ENCODE results near the gene TMEFF1. TPM values are rescaled to one million over a fixed set of nuclear protein-coding genes. Genes with fewer than 3 reads are reported as not detected.

Gene TMEFF1
- total RNA-seq, 1 experiment from 2014 or later, result 65.5 TPM

DNA sequence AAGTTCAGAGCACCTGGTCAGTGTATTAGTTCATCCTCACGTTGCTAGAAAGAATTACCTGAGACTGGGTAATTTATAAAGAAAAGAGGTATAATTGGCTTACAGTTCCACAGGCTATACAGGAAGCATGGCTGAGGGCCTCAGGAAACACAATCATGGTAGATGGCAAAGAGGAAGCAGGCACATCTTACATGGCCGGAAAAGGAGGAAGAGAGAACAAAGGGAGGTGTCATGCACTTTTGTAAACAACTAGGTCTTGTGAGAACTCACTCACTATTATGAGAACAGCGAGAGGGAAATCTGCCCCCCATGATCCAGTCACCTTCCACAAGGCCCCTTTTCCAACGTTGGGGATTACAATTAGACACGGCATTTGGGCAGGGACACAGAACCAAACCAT is 76.1 kb downstream of the TMEFF1 start:
- Mint-ChIP-seq H3K27ac (no peak overlapping the region; a peak in 1 of 7 replicates), H3K27me3 (ENCODE audit: low read depth) (peaks cover 2% of the 10 kb centered on the region; the same call in 1 of the 2 replicates), H3K9me3 (peaks cover 12 to 19% of the 10 kb centered on the region in 2 experiments), H3K36me3 (ENCODE audit: insufficient read depth in 1 of 3, low read depth in 3 of 3) (peaks cover 48 to 63% (median 54%) of the 10 kb centered on the region in 3 experiments), H3K4me3 (no peak overlapping the region), H3K4me1 (0 out of 4 replicates have a peak, but pooled peaks cover 0 to 2% of the 10 kb centered on the region in 2 experiments)
- Histone ChIP-seq H3K14ac (ENCODE audit: insufficient read depth, low read length) (no peak overlapping the region), H2BK12ac (ENCODE audit: insufficient read length, low read depth, low read length) (no peak overlapping the region), H2BK20ac (ENCODE audit: low read depth, low read length, poor library complexity, severe bottlenecking) (no peak overlapping the region), H3K4me2 (ENCODE audit: insufficient read depth, insufficient read length, low read length) (no peak overlapping the region), H3K27ac (ENCODE audit: insufficient read length, low read depth, low read length) (no peak overlapping the region), H2AFZ (ENCODE audit: low read length) (no peak overlapping the region), H3K79me1 (ENCODE audit: insufficient read depth, low read depth, low read length, poor library complexity, severe bottlenecking) (no peaks in the 10 kb centered on the region), H3K18ac (ENCODE audit: insufficient read length, low read depth, low read length) (no peak overlapping the region), H2BK120ac (ENCODE audit: low read depth, low read length, poor library complexity, severe bottlenecking) (no peak overlapping the region), H2AK5ac (ENCODE audit: insufficient read length, low read length) (no peak overlapping the region), H2BK5ac (ENCODE audit: insufficient read length, low read length) (no peak overlapping the region), H4K91ac (ENCODE audit: insufficient read length, low read depth, low read length) (no peak overlapping the region), H4K8ac (replicated peaks; ENCODE audit: insufficient read length, low read depth, low read length) (no peak overlapping the region), H3K79me2 (ENCODE audit: insufficient read depth, low read length) (no peaks in the 10 kb centered on the region), H4K5ac (ENCODE audit: insufficient read length, low read depth, low read length) (no peak overlapping the region), H3K23me2 (ENCODE audit: insufficient read length, low read depth, low read length, poor library complexity, severe bottlenecking) (no peaks in the 10 kb centered on the region), H3T11ph (ENCODE audit: low read length) (no peak overlapping the region), H4K20me1 (ENCODE audit: control insufficient read depth, insufficient read depth, insufficient read length) (no peaks in the 10 kb centered on the region), H3K4ac (ENCODE audit: low read depth, low read length) (no peak overlapping the region), H3K23ac (ENCODE audit: insufficient read length, low read depth, low read length) (no peak overlapping the region), H3K56ac (ENCODE audit: insufficient read length, low read depth, low read length) (no peak overlapping the region), H3K9me3 (ENCODE audit: control insufficient read depth, low read depth, low read length) (peaks cover 9% of the 10 kb centered on the region), H2BK15ac (ENCODE audit: low read depth, low read length) (no peak overlapping the region), H3K9ac (ENCODE audit: extremely low read depth, insufficient read length, low read length) (no peak overlapping the region), H3K4me1 (ENCODE audit: insufficient read depth, low read length) (no peaks in the 10 kb centered on the region), H3K27me3 (ENCODE audit: insufficient read depth, low read length) (no peaks in the 10 kb centered on the region)
- no CpG with 5 or more reads among the region's 5 CpGs for WGBS (ENCODE audit: extremely low coverage, insufficient read length, low lambda C conversion rate)
- no peak for DNase-seq
- TF ChIP-seq, protein P1, sequence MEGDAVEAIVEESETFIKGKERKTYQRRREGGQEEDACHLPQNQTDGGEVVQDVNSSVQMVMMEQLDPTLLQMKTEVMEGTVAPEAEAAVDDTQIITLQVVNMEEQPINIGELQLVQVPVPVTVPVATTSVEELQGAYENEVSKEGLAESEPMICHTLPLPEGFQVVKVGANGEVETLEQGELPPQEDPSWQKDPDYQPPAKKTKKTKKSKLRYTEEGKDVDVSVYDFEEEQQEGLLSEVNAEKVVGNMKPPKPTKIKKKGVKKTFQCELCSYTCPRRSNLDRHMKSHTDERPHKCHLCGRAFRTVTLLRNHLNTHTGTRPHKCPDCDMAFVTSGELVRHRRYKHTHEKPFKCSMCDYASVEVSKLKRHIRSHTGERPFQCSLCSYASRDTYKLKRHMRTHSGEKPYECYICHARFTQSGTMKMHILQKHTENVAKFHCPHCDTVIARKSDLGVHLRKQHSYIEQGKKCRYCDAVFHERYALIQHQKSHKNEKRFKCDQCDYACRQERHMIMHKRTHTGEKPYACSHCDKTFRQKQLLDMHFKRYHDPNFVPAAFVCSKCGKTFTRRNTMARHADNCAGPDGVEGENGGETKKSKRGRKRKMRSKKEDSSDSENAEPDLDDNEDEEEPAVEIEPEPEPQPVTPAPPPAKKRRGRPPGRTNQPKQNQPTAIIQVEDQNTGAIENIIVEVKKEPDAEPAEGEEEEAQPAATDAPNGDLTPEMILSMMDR (conservative IDR thresholded peaks at IDR 0.05), result no peak
